Measurements from ENCODE around the gene KIF19.

DNA sequence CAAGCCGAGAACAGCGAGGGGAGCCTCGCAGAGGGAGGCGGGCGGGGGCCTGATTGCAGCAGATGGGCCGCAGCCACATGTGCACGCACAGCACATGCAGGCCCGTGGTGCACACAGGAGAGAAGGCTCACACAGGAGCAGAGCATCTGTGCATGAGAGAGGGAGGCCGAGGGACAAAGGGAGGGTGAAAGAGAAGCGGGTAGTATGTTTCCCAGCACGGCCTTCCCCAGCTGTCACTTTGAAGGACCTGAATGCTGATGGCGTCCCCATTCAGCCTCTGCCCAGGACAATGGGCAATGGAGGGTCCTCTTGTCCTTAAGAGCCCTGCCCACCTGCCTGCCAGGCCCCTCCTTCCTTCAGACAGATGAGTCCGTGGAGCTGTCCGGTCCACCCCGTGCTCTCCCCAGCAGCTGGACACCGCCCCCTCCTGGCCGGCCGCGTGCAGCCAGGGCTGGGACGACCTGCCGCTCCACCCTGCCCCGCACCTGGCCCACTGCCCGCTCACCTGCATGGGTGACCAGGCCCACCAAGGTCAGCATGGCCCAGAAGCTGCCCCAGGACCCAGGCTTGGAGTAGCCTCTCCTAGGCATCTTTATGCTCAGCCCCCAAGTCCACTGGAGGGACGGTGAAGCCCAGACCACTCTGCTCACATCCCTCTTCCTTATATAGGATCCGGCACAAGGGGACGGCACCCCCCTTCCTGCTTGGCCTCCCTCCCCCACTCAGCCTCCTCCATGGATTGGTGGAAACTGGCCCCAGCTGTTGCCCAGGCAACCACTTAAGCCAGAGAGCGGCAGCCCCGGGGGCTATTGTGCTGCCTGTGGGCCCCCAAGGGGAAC, 35.4 kb downstream of the KIF19 start, which contains the start of gene BTBD17:
- TF ChIP-seq, protein P1, sequence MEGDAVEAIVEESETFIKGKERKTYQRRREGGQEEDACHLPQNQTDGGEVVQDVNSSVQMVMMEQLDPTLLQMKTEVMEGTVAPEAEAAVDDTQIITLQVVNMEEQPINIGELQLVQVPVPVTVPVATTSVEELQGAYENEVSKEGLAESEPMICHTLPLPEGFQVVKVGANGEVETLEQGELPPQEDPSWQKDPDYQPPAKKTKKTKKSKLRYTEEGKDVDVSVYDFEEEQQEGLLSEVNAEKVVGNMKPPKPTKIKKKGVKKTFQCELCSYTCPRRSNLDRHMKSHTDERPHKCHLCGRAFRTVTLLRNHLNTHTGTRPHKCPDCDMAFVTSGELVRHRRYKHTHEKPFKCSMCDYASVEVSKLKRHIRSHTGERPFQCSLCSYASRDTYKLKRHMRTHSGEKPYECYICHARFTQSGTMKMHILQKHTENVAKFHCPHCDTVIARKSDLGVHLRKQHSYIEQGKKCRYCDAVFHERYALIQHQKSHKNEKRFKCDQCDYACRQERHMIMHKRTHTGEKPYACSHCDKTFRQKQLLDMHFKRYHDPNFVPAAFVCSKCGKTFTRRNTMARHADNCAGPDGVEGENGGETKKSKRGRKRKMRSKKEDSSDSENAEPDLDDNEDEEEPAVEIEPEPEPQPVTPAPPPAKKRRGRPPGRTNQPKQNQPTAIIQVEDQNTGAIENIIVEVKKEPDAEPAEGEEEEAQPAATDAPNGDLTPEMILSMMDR (IDR thresholded peaks at IDR 0.05): peak; percentile 55 to 76 (median 68)
- TF ChIP-seq POLR2A (IDR thresholded peaks at IDR 0.05) (no peak), EP300 (IDR thresholded peaks at IDR 0.05) (no peak)
